Cardiac fibroblast (primary cell): ENCODE results near the gene PEDS1.

Experiments used
- DNase-seq, 2 donors: peaks; one replicate each; pipeline versions ENCODE4 v3.0.0 to v3.0.0-alpha.2; 2010; ENCODE audit warnings: low read depth in 2 of 2
- H3K4me3 ChIP-seq, 2 donors: replicated peaks in 1 of 2; 1 replicate in 1 of 2; 2 replicates in 1 of 2; pipeline ENCODE4 v1.5.1; 2011; ENCODE audit warnings: low read depth in 2 of 2, low read length in 2 of 2, mild to moderate bottlenecking in 2 of 2, moderate library complexity in 1 of 2
- TF ChIP-seq, protein P1 (sequence below): IDR thresholded peaks from one replicate; pipeline ENCODE4 v1.5.1; 2011; ENCODE audit warnings: low read depth, mild to moderate bottlenecking, low read length, inconsistent platforms

The PEDS1 gene

GRCh38 chr20:50111829-50112495 is 41.6 kb downstream of the PEDS1 start:
- DNase-seq, result no peak
- TF ChIP-seq, protein P1, sequence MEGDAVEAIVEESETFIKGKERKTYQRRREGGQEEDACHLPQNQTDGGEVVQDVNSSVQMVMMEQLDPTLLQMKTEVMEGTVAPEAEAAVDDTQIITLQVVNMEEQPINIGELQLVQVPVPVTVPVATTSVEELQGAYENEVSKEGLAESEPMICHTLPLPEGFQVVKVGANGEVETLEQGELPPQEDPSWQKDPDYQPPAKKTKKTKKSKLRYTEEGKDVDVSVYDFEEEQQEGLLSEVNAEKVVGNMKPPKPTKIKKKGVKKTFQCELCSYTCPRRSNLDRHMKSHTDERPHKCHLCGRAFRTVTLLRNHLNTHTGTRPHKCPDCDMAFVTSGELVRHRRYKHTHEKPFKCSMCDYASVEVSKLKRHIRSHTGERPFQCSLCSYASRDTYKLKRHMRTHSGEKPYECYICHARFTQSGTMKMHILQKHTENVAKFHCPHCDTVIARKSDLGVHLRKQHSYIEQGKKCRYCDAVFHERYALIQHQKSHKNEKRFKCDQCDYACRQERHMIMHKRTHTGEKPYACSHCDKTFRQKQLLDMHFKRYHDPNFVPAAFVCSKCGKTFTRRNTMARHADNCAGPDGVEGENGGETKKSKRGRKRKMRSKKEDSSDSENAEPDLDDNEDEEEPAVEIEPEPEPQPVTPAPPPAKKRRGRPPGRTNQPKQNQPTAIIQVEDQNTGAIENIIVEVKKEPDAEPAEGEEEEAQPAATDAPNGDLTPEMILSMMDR, result no peak
- peak overlapping the region; percentile 79 to 80 for H3K4me3 ChIP-seq

DNA sequence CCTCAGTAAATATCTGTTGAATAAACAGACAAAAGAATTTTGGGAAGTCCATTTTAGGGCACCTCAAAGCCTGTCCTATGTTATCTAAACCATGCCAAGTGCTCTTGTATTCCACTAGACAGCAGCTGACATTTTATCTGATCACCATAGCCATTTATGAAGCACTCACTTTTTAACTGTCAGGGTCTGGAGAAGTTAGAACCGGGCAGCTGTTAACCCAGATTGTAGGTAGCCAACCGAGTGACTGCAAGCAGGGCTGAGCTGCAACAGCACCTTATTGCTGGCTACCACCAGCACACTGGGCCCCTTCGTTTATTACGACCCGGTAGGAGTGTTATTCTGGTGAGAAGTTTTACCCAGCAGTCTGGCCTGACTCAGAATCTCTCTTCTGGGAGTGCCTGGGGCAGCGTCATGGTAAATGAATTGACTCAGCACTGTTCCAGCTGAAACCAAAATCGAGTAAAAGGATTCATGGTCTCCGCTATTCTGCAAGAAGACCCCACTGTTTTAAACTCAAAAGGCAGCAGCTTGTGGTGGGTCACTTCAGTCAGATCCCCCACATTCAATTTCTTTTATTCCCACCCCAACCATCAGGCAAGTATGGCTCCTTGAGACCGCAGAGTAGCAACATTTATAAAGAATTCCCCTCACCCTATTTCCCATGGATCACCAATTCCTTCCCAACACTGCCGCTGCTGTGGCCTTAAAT is 42.2 kb downstream of the PEDS1 start:
- TF ChIP-seq, protein P1, result no peak
- DNase-seq, result peak; percentile 39 to 74
- peak overlapping the region; percentile 79 to 80 for H3K4me3 ChIP-seq

- DNase-seq, result peak; percentile 55 to 65
These were observed 43.1 kb downstream of the PEDS1 start for GRCh38 chr20:50110141-50111047.

DNA sequence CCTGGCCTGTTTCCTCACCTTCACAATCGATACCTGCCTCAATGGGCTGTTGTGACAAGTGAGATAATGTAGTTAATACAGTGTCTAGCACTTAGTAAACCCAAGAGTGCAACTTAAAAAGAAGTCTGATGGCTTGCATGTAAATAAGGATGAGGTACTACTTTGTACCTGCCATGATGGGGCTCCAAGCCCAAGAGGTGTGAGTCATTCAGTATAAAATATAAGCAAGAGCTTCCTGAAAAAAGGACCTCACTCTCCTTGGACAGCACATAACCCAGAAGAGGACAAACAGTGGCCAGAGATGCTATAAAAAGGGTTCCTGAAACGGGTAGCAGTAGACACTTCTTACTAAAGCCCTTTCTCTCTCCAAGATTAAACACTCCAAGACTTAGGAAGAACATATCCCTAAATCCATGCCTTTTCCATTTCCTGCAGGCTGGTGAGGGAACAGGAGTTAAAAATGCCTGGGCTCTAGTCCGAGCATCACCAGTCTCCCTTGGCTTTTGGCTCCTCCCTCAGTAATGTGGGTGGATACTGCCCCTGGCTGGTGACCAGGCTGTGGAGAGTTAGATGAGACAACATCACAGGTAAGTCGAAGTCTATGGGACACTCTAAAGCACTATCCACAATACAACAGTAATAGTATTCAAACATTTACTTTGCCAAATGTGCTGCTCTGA is 44.8 kb downstream of the PEDS1 start:
- TF ChIP-seq, protein P1, result no peak
- H3K4me3 ChIP-seq, result no peak overlapping the region

More at GRCh38 chr20:50110141-50111047, 43.1 kb downstream of the PEDS1 start:
- TF ChIP-seq, protein P1, result no peak
- H3K4me3 ChIP-seq, result peak overlapping the region in 1 of 2 donors; percentile 79

DNA sequence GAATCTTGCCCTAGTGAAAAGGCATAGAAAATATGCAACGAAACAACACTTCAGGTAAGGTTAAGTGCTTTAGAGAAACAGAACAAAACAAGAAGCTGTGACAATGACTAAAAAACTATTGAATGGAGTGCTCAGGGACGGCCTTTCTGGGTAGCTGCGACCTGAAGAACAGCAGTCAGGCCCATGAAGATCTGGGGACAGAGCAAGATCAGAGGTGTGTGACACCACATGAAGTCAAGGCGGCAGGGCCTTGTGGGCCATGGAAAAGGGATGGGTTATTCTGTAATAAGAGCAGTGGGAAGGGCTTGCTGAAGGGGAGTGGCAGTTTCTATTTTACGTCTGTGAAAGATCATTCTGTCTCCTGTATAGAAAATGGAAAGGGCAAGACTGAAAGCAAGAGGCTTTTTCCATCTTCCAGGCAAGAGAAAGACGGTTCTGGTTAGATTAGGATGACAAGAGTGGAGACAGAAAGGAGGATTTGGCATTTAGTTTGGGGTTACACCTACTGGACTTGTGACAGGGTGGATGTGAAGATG is 45.7 kb downstream of the PEDS1 start:
- DNase-seq, result no peak
- H3K4me3 ChIP-seq, result no peak overlapping the region
- TF ChIP-seq, protein P1, result no peak

More for the DNA sequence above, 44.8 kb downstream of the PEDS1 start:
- DNase-seq, result no peak
